GM23338 (cell line): ENCODE data around the gene RAB29.

ENCODE experiments used
- CREB1 ChIP-seq: fragments of 250-450 bp; sonication (Bioruptor Pico); IDR thresholded peaks from 2 replicates; pipeline ENCODE4 v1.5.0; 2020; ENCODE audit warnings: low read depth, mild to moderate bottlenecking, moderate library complexity
- CTCF ChIP-seq, 2 experiments: fragments of 200-600 bp in 1 of 2; sonication (generic) in 1 of 2; conservative IDR thresholded peaks; 2 replicates each; pipeline versions ENCODE4 v1.5.1 to v1.6.1; 2016 to 2017; ENCODE audit warnings: antibody characterized with exemption in 2 of 2, low read depth in 2 of 2, mild to moderate bottlenecking in 2 of 2, moderate library complexity in 1 of 2
- ETS1 ChIP-seq: IDR thresholded peaks from 2 replicates; pipeline ENCODE4 v1.6.1; 2016; ENCODE audit warnings: antibody characterized with exemption
- EZH2 ChIP-seq: fragments of 200-600 bp; sonication (generic); IDR thresholded peaks from one replicate; pipeline ENCODE4 v1.8.0; 2017; ENCODE audit warnings: antibody characterized with exemption, mild to moderate bottlenecking, low read depth; ENCODE audit not compliant: unreplicated experiment
- EZH2phosphoT487 ChIP-seq: fragments of 200-600 bp; sonication (generic); IDR thresholded peaks from one replicate; pipeline ENCODE4 v1.8.1; 2018; ENCODE audit warnings: antibody characterized with exemption; ENCODE audit not compliant: unreplicated experiment
- JUNB ChIP-seq: IDR thresholded peaks from one replicate; pipeline ENCODE4 v1.6.1; 2016; ENCODE audit warnings: antibody characterized with exemption; ENCODE audit not compliant: unreplicated experiment
- NANOG ChIP-seq: IDR thresholded peaks from 2 replicates; pipeline ENCODE4 v1.6.1; 2016; ENCODE audit warnings: antibody characterized with exemption, borderline replicate concordance
- POLR2AphosphoS5 ChIP-seq: IDR thresholded peaks from 2 replicates; pipeline ENCODE4 v1.6.1; 2016; ENCODE audit warnings: antibody characterized with exemption, low read depth
- STAT1 ChIP-seq: IDR thresholded peaks from one replicate; pipeline ENCODE4 v1.6.1; 2016; ENCODE audit warnings: antibody characterized with exemption; ENCODE audit not compliant: unreplicated experiment
- ZNF114 ChIP-seq: fragments of 250-450 bp; sonication (Bioruptor Pico); IDR thresholded peaks from 2 replicates; pipeline ENCODE4 v1.5.0; 2020; ENCODE audit warnings: mild to moderate bottlenecking, moderate library complexity
- ZNF331 ChIP-seq: fragments of 250-450 bp; sonication (Bioruptor Pico); IDR thresholded peaks from 2 replicates; pipeline ENCODE4 v1.5.0; 2020; ENCODE audit warnings: low read depth, mild to moderate bottlenecking, moderate library complexity
- TF ChIP-seq, protein P1 (sequence below): IDR thresholded peaks from one replicate; pipeline ENCODE4 v1.6.1; 2018; ENCODE audit warnings: antibody characterized with exemption; ENCODE audit not compliant: unreplicated experiment
- TF ChIP-seq, protein P2 (sequence below): fragments of 250-450 bp; sonication (Bioruptor Pico); IDR thresholded peaks from 2 replicates; pipeline ENCODE4 v1.5.0; 2020; ENCODE audit warnings: mild to moderate bottlenecking, moderate library complexity

DNA sequence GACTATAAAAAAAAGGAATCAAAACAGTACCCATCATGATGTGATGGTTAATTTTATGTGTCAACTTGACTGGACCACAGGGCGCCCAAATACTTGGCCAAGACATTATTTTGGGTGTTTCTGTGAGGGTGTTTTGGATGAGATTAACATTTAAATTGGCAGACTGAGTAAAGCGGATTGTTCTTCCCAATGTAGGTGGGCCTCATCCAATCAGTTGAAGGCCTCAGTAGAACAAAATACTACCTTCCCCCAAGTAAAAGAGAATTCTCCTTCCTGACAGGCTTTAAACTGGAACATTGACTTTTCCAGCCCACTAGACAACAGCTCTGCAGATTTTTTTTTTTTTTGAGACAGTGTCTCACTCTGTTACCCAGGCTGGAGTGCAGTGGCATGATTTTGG, 10.7 kb downstream of the RAB29 start:
- TF ChIP-seq CTCF (conservative IDR thresholded peaks at IDR 0.05; ENCODE audit: low read depth in 2 of 2) (no peak), EZH2 (no peak), EZH2phosphoT487 (no peak), POLR2AphosphoS5 (no peak), CREB1 (no peak), JUNB (no peak), ETS1 (no peak), NANOG (no peak), ZNF114 (no peak), STAT1 (no peak), ZNF331 (no peak)
- TF ChIP-seq, protein P1, sequence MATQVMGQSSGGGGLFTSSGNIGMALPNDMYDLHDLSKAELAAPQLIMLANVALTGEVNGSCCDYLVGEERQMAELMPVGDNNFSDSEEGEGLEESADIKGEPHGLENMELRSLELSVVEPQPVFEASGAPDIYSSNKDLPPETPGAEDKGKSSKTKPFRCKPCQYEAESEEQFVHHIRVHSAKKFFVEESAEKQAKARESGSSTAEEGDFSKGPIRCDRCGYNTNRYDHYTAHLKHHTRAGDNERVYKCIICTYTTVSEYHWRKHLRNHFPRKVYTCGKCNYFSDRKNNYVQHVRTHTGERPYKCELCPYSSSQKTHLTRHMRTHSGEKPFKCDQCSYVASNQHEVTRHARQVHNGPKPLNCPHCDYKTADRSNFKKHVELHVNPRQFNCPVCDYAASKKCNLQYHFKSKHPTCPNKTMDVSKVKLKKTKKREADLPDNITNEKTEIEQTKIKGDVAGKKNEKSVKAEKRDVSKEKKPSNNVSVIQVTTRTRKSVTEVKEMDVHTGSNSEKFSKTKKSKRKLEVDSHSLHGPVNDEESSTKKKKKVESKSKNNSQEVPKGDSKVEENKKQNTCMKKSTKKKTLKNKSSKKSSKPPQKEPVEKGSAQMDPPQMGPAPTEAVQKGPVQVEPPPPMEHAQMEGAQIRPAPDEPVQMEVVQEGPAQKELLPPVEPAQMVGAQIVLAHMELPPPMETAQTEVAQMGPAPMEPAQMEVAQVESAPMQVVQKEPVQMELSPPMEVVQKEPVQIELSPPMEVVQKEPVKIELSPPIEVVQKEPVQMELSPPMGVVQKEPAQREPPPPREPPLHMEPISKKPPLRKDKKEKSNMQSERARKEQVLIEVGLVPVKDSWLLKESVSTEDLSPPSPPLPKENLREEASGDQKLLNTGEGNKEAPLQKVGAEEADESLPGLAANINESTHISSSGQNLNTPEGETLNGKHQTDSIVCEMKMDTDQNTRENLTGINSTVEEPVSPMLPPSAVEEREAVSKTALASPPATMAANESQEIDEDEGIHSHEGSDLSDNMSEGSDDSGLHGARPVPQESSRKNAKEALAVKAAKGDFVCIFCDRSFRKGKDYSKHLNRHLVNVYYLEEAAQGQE, result no peak
- TF ChIP-seq, protein P2, sequence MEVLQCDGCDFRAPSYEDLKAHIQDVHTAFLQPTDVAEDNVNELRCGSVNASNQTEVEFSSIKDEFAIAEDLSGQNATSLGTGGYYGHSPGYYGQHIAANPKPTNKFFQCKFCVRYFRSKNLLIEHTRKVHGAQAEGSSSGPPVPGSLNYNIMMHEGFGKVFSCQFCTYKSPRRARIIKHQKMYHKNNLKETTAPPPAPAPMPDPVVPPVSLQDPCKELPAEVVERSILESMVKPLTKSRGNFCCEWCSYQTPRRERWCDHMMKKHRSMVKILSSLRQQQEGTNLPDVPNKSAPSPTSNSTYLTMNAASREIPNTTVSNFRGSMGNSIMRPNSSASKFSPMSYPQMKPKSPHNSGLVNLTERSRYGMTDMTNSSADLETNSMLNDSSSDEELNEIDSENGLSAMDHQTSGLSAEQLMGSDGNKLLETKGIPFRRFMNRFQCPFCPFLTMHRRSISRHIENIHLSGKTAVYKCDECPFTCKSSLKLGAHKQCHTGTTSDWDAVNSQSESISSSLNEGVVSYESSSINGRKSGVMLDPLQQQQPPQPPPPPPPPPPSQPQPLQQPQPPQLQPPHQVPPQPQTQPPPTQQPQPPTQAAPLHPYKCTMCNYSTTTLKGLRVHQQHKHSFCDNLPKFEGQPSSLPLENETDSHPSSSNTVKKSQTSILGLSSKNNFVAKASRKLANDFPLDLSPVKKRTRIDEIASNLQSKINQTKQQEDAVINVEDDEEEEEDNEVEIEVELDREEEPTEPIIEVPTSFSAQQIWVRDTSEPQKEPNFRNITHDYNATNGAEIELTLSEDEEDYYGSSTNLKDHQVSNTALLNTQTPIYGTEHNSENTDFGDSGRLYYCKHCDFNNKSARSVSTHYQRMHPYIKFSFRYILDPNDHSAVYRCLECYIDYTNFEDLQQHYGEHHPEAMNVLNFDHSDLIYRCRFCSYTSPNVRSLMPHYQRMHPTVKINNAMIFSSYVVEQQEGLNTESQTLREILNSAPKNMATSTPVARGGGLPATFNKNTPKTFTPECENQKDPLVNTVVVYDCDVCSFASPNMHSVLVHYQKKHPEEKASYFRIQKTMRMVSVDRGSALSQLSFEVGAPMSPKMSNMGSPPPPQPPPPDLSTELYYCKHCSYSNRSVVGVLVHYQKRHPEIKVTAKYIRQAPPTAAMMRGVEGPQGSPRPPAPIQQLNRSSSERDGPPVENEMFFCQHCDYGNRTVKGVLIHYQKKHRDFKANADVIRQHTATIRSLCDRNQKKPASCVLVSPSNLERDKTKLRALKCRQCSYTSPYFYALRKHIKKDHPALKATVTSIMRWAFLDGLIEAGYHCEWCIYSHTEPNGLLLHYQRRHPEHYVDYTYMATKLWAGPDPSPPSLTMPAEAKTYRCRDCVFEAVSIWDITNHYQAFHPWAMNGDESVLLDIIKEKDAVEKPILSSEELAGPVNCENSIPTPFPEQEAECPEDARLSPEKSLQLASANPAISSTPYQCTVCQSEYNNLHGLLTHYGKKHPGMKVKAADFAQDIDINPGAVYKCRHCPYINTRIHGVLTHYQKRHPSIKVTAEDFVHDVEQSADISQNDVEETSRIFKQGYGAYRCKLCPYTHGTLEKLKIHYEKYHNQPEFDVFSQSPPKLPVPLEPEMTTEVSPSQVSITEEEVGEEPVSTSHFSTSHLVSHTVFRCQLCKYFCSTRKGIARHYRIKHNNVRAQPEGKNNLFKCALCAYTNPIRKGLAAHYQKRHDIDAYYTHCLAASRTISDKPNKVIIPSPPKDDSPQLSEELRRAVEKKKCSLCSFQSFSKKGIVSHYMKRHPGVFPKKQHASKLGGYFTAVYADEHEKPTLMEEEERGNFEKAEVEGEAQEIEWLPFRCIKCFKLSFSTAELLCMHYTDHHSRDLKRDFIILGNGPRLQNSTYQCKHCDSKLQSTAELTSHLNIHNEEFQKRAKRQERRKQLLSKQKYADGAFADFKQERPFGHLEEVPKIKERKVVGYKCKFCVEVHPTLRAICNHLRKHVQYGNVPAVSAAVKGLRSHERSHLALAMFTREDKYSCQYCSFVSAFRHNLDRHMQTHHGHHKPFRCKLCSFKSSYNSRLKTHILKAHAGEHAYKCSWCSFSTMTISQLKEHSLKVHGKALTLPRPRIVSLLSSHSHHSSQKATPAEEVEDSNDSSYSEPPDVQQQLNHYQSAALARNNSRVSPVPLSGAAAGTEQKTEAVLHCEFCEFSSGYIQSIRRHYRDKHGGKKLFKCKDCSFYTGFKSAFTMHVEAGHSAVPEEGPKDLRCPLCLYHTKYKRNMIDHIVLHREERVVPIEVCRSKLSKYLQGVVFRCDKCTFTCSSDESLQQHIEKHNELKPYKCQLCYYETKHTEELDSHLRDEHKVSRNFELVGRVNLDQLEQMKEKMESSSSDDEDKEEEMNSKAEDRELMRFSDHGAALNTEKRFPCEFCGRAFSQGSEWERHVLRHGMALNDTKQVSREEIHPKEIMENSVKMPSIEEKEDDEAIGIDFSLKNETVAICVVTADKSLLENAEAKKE (CRISPR knock-in tag), result no peak
